Neural cell (in vitro differentiated cells): ENCODE results near the gene NRP2. TPM values are rescaled to one million over a fixed set of nuclear protein-coding genes. Genes with fewer than 3 reads are reported as not detected.

Source experiments
- H2AFZ ChIP-seq: fragments of 200-600, 300-800 bp; sonication (generic), shearing (Covaris generic); 2 replicates; pipeline ENCODE4 v1.6.0; 2014; ENCODE audit warnings: low read depth, mild to moderate bottlenecking, antibody characterized with exemption, low read length, moderate library complexity
- H3F3A ChIP-seq: fragments of 200-600 bp; shearing (Covaris generic); 2 replicates; pipeline ENCODE4 v1.6.1; 2016; ENCODE audit warnings: mild to moderate bottlenecking, moderate library complexity, mixed read lengths, antibody characterized with exemption, low read length; ENCODE audit not compliant: insufficient read depth, poor library complexity, severe bottlenecking
- H3K27ac ChIP-seq: fragments of 200-600, 300-800 bp; sonication (generic), shearing (Covaris generic); 2 replicates; pipeline ENCODE4 v1.5.1; 2014; ENCODE audit warnings: mild to moderate bottlenecking, low read length, moderate library complexity
- H3K27me3 ChIP-seq: fragments of 300-800, 200-600 bp; sonication (generic), shearing (Covaris generic); 2 replicates; pipeline ENCODE4 v1.6.0; 2014; ENCODE audit warnings: mild to moderate bottlenecking, low read depth, low read length, moderate library complexity; ENCODE audit not compliant: insufficient read depth
- H3K36me3 ChIP-seq: fragments of 300-800, 200-600 bp; sonication (generic), shearing (Covaris generic); 2 replicates; pipeline ENCODE4 v1.5.1; 2014; ENCODE audit warnings: mild to moderate bottlenecking, antibody characterized with exemption, low read length, moderate library complexity; ENCODE audit not compliant: insufficient read depth
- H3K4me2 ChIP-seq: fragments of 300-800, 200-600 bp; sonication (generic), shearing (Covaris generic); 2 replicates; pipeline ENCODE4 v1.6.0; 2014; ENCODE audit warnings: mild to moderate bottlenecking, low read length
- H3K4me3 ChIP-seq: fragments of 300-800, 200-600 bp; sonication (generic), shearing (Covaris generic); 2 replicates; pipeline ENCODE4 v1.5.1; 2014; ENCODE audit warnings: mild to moderate bottlenecking, low read length, moderate library complexity
- H3K79me2 ChIP-seq: fragments of 200-600 bp; shearing (Covaris generic); replicated peaks from 2 replicates; pipeline ENCODE4 v1.6.0; 2014; ENCODE audit warnings: mild to moderate bottlenecking, low read length, moderate library complexity; ENCODE audit not compliant: insufficient read depth
- H3K9ac ChIP-seq: fragments of 300-800, 200-600 bp; sonication (generic), shearing (Covaris generic); 2 replicates; pipeline ENCODE4 v1.6.1; 2016; ENCODE audit warnings: mild to moderate bottlenecking, low read length, mixed read lengths
- H3K9me2 ChIP-seq: fragments of 200-600 bp; shearing (Covaris generic); 2 replicates; pipeline ENCODE4 v1.6.1; 2016; ENCODE audit warnings: mild to moderate bottlenecking, low read length, mixed read lengths; ENCODE audit not compliant: insufficient read depth
- H3K9me3 ChIP-seq: fragments of 200-600, 300-800 bp; sonication (generic), shearing (Covaris generic); 2 replicates; pipeline ENCODE4 v1.6.1; 2016; ENCODE audit warnings: mild to moderate bottlenecking, mixed run types, low read length, moderate library complexity, mixed read lengths
- H4K20me1 ChIP-seq: fragments of 200-600 bp; shearing (Covaris generic); 2 replicates; pipeline ENCODE4 v1.6.1; 2016; ENCODE audit warnings: mild to moderate bottlenecking, mixed run types; ENCODE audit not compliant: insufficient read depth
- CTCF ChIP-seq: fragments of 450-650 bp; IDR thresholded peaks from 2 replicates; pipeline ENCODE4 v1.5.1; 2014; ENCODE audit warnings: antibody characterized with exemption, mild to moderate bottlenecking, moderate library complexity; ENCODE audit not compliant: poor library complexity, severe bottlenecking
- EP300 ChIP-seq: fragments of 450-650 bp; conservative IDR thresholded peaks from 2 replicates; pipeline ENCODE4 v1.6.1; 2014; ENCODE audit warnings: antibody characterized with exemption, mild to moderate bottlenecking, moderate library complexity; ENCODE audit not compliant: poor library complexity, severe bottlenecking
- EZH2 ChIP-seq: fragments of 200-600, 300-800 bp; shearing (Covaris generic), sonication (generic); IDR thresholded peaks from 2 replicates; pipeline ENCODE4 v1.6.1; 2014; ENCODE audit warnings: antibody characterized with exemption, low read length, borderline replicate concordance, mild to moderate bottlenecking; ENCODE audit not compliant: insufficient read depth, poor library complexity, severe bottlenecking
- MXI1 ChIP-seq: fragments of 450-650 bp; conservative IDR thresholded peaks from 2 replicates; pipeline ENCODE4 v1.6.1; 2014; ENCODE audit warnings: antibody characterized with exemption, mild to moderate bottlenecking; ENCODE audit not compliant: poor library complexity, severe bottlenecking
- POLR2AphosphoS5 ChIP-seq: IDR thresholded peaks from 2 replicates; pipeline ENCODE4 v1.6.1; 2012
- RAD21 ChIP-seq: fragments of 450-650 bp; conservative IDR thresholded peaks from 2 replicates; pipeline ENCODE4 v1.6.1; 2014; ENCODE audit warnings: antibody characterized with exemption, mild to moderate bottlenecking, moderate library complexity
- REST ChIP-seq: IDR thresholded peaks from 2 replicates; pipeline ENCODE4 v1.6.1; 2012; ENCODE audit warnings: borderline replicate concordance
- SMC3 ChIP-seq: fragments of 450-650 bp; conservative IDR thresholded peaks from 2 replicates; pipeline ENCODE4 v1.6.1; 2014; ENCODE audit warnings: antibody characterized with exemption, mild to moderate bottlenecking, moderate library complexity; ENCODE audit not compliant: poor library complexity
- TAF1 ChIP-seq: IDR thresholded peaks from 2 replicates; pipeline ENCODE4 v1.6.1; 2012; ENCODE audit warnings: low read depth
- polyA plus RNA-seq: library from polyadenylated mRNA; depleted of rRNA; stranded (reverse); fragments of >200 nt; gene quantifications from 2 replicates; pipeline ENCODE4 v1.2.3, GENCODE V29; 2014

NRP2 gene
- polyA plus RNA-seq, 1 donor from 2014 or later = 30.2 TPM

DNA sequence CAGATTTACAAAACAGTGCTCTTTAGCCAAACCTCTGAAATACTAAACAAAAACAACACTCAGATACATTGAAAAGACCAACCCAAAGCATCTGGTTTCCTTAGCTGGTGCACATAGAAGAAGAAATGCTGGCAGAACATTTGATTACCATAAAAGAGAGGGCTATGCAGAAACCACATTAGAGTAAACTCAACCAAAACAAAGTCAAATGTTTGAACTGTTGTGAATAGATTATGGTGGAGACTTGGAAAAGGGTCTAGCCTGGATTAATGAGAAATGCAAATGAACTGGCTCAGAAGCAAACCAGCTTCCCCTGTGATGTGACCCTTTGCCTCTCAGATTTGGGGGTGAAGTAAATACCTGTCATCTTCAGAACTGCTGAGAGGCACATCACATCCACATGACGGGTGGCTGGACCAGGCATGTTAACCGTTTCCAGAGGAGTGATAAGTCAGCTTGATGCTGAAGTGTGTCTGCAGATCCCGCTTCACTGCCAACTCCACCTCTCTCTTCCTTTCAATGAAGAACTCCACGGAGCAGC, 153.0 kb downstream of the NRP2 start:
- H3F3A ChIP-seq = no peaks in the 10 kb centered on the region
- H4K20me1 ChIP-seq = no peaks in the 10 kb centered on the region
- no peaks in the 10 kb centered on the region for H3K27me3 ChIP-seq
- no peak overlapping the region for H3K27ac ChIP-seq
- peaks cover 5% of the 10 kb centered on the region for H3K9me3 ChIP-seq
- no peak for TF ChIP-seq POLR2AphosphoS5
- no peak for TF ChIP-seq TAF1
- TF ChIP-seq REST = no peak
- TF ChIP-seq MXI1 = no peak
- no peak for TF ChIP-seq RAD21
- no peak for TF ChIP-seq EZH2
- H3K36me3 ChIP-seq = no peaks in the 10 kb centered on the region
- no peaks in the 10 kb centered on the region for H3K79me2 ChIP-seq
- no peak overlapping the region for H3K9ac ChIP-seq
- no peak overlapping the region for H3K4me2 ChIP-seq
- no peak overlapping the region for H3K4me3 ChIP-seq
- no peaks in the 10 kb centered on the region for H3K9me2 ChIP-seq
- no peak overlapping the region for H2AFZ ChIP-seq

GRCh38 chr2:205835923-205836322, 153.6 kb downstream of the NRP2 start:
- Histone ChIP-seq H3K9ac (no peak overlapping the region), H3K27me3 (no peaks in the 10 kb centered on the region), H4K20me1 (no peaks in the 10 kb centered on the region), H3K4me2 (no peak overlapping the region), H3K27ac (no peak overlapping the region), H3K9me3 (peaks cover 5% of the 10 kb centered on the region), H3K36me3 (no peaks in the 10 kb centered on the region), H3K79me2 (no peaks in the 10 kb centered on the region), H3K4me3 (no peak overlapping the region), H2AFZ (no peak overlapping the region), H3F3A (no peaks in the 10 kb centered on the region), H3K9me2 (no peaks in the 10 kb centered on the region)
- no peak for TF ChIP-seq EZH2
- no peak for TF ChIP-seq EP300
- no peak for TF ChIP-seq TAF1
- TF ChIP-seq MXI1 = no peak
- no peak for TF ChIP-seq POLR2AphosphoS5
- no peak for TF ChIP-seq SMC3
- no peak for TF ChIP-seq RAD21
- no peak for TF ChIP-seq CTCF
- TF ChIP-seq REST = no peak
